HCEC 1CT (cell line): ENCODE data around the gene MRGPRE.

Experiments
- DNase-seq: peaks from one replicate; pipeline ENCODE4 v3.0.0-alpha.2; 2017

The MRGPRE gene

GRCh38 chr11:3177931-3178330, 54.3 kb downstream of the MRGPRE start:
- DNase-seq, result peak; percentile 35
